Measurements from ENCODE around the gene RUNX3.

- TF ChIP-seq EP300 (IDR thresholded peaks at IDR 0.05; ENCODE audit: borderline replicate concordance), result no peak
- TF ChIP-seq YY1 (IDR thresholded peaks at IDR 0.05; ENCODE audit: low read depth), result no peak
- TF ChIP-seq RAD21 (IDR thresholded peaks at IDR 0.05; ENCODE audit: low read depth), result no peak
- no peak for TF ChIP-seq ZBTB7A (IDR thresholded peaks at IDR 0.05; ENCODE audit: low read depth)
- no peak for TF ChIP-seq USF1 (IDR thresholded peaks at IDR 0.05)
- no peak for TF ChIP-seq CEBPB (IDR thresholded peaks at IDR 0.05)
- no peak for TF ChIP-seq FOXM1 (IDR thresholded peaks at IDR 0.05; ENCODE audit: borderline replicate concordance, low read depth)
Observed at GRCh38 chr1:24881034-24881433, 49.0 kb downstream of the RUNX3 start.
